ENCODE measurements around the gene SEMA6B.

SEMA6B gene

DNA sequence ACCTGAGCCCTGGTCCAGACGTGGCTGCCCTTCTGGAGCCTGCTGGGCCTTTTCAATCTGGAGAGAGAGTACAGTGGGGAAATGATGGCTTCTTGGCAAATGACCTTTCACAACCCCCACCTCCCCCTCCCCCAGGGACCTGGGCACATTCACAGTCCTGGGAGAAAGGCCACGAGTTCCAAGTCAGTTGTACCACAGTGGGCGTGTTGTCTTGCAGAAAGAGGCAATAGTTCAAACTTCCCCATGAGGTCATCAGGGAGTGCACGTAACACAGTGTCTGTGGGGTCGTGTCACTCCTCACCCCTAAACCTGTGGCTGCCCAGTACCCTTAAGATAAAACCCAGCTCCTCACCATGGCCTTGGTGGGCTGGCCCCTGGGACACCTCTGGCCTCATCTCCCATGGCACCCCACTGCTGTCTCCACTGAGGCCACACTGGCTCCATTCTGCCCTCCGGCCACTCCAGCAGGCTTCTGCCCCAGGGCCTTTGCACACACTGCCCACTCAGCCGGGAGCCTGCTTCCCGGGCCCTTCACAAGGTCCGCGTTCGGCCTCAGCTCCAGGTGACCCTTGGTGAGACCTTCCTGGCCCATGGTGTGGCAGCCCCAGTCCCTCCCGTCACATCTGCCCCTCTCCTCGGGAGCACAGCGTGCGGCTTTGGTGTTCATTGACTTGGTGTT, 54.5 kb downstream of the SEMA6B start:
- no peak for DNase-seq

DNA sequence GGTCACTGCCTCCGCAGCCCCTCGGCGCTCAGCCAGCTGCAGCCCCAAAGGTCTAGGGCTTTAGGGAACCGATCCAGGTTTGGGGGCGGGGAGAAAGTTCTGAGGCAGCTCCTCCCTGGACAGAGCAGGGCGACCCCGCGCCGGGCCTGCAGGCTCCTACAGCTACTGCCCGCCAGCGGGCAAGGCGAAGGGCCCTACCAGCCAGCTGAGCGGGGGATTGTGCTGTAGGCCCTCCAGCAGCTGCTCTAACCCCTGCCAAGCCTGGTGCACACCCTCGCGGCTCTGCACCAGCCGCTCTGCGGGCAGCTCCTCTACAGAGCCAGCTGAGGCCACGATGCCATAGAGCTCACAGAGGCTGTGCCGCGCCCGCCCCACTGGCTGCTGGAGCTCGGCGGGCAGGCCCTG, 55.2 kb downstream of the SEMA6B start:
- DNase-seq, result peak; percentile 69

DNA sequence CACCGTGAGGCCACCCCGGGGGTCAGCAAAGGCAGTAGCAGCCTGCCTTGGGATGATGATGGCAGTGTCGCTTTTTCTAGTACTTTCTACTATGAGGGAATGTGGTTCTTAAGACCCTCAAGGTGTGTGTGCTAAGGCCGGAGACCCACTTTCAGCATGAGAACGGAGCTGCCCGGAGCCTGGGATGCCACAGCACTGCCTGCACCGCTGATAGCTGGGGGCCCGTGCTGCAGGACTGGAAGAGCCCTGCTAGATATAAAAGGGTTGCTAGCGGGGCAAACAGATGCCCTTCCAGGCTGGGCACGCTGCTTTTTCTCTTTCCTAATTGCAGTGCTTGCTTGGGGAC, 55.7 kb downstream of the SEMA6B start:
- no peak for DNase-seq

DNA sequence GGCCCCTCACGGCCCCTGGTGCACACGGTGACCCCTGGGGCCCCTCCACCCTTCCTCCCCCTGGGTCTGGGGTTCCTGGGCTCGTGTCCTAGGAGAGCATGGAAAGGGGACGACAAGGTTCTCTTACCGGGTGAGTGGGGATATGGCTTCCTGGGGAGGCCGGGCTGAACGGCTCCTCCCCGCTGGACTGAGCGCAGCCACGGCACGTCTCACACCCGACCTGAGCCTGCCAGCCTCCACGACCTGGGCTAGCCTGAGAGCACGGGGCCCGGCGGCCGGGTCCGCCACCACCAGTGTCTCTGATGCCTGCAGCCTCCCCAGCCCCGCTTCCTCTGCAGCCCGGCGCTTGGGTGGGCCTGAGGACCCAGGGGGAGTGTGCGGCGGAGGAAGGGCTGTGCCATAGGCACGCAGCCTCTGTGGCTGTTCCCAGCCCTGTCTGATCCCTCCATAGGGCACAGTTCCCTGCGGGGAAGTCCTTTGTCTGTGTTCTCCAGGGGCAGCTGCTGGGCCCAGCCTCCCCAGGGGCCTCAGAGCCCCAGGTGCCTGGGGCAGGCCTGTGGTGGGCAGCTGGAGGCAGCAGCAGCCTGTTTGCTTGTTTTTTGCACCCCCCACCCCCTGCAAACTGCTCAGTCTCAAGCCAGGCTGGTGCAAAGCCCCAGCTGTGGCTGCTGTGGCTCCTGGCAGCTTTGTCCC, 56.2 kb downstream of the SEMA6B start:
- DNase-seq, result no peak

DNA sequence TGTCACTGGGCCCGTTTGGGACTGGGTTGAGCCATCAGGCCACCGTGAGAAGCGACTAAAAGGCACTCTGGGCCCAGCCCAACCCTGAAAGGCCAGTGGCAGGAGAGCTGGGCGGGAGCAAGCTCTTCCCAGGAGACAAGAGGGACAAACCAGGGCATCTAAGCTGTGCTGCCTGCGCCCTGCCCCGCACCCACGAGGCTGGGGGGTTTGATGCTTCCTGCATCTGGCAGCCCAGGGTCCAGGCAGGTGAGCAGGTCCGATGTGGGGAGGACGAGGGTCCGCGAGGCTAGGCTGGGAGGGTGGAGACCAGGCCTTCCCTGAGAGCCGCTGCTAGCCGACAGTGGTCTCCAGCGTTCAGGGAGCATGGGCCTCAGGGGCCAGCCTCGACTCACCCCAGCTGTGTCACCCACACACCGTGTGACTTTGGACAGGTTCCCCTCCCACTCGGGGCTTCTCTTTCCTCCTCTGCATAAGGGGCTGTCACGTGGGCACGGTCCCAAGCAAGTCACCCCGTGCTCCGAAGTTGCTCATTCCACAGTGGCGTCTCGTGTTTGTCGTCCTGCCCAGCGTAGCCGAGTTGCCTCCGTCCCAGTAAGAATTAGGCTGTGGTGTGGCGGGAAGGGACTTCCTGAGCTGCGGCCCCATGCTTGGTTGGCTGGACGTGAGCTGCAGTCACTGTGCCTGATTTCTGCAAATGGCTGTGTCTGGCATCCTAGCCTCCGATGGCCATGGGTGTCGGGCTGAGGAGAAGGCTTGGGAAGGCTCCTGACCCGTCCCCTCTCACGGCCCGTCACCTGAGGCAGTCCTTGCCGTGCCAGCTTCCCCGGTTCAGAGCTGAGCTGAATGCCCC, 57.0 kb downstream of the SEMA6B start:
- DNase-seq, result no peak

DNA sequence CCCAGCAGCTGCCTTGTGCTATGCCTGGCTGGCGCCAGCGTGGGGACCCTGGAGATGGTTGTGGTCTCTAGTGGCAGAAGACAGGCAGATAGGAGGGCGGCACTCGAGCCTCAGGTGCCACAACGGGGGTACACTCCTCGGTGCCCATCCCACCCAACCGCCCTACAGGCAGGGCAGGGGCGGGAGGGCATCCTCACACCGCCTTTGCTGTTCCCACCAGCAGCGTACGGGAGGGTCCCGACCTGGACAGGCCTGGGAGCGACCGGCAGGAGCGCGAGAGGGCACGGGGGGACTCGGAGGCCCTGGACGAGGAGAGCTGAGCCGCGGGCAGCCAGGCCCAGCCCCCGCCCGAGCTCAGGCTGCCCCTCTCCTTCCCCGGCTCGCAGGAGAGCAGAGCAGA, 57.8 kb downstream of the SEMA6B start:
- DNase-seq, result no peak

DNA sequence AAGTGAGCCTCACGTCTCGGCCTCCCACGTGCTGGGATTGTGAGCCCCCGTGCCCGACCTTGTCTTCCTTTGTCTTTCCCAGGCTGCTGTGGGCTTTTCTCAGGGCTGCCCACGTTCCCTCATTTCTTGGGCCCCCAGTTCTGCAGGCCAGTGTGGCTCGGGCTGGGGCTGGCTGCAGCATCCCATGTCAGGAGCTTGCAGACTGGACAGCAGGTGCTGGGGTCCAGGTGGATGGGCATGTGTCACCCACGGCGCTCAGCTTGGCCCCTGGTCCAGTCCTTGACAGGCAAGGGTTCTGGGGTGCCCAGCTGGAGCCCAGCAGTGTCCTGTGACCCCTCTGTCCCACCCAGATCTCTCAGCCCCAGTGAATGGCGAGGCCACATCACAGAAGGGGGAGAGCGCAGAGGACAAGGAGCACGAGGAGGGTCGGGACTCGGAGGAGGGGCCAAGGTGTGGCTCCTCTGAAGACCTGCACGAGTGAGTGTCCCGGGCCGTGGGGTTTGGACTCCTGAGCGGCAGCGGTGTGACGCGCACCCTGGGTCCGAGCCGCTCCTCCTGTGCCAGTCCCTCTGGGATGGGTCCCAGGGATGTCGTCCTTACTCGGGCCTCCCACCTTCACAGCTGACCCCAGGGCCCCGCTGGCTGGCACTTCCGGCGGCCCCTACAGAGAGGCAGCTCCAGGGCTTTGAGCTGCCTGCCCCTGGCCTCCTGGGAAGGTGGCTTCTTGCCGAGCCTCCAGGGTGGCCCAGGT, 58.5 kb downstream of the SEMA6B start:
- DNase-seq, result no peak

DNA sequence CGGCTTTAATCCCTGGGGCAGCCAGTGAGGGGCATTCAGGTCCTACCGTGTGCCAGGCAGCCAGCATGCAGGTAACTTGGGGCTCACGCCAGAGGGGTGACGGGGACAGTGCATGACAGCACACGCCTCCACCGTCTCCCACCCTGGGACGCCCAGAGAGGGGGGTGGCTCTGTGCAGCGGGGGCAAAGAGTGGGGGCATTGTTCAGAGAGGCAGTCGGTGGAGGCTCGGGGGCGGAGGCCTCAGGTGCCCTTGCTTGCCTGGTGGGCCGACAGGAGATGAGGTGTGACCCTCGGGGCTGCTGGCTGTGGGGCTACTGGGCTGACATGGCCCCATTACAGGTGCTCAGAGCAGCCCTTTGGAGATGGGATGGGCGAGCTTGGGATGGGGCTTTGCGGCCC, 59.6 kb downstream of the SEMA6B start:
- DNase-seq, result no peak

DNA sequence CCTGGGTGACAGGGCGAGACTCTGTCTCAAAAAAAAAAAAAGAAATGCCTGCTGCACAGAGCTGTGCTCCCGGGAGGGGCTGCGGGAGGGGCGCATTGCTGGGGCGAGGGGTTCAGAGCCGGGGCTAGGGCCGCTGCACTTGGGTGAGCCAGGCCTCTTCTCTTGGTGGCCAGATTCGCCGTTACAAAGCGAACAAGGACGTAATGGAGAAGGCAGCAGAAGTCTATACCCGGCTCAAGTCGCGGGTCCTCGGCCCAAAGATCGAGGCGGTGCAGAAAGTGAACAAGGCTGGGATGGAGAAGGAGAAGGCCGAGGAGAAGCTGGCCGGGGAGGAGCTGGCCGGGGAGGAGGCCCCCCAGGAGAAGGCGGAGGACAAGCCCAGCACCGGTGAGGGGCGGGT, 60.2 kb downstream of the SEMA6B start:
- DNase-seq, result no peak

DNA sequence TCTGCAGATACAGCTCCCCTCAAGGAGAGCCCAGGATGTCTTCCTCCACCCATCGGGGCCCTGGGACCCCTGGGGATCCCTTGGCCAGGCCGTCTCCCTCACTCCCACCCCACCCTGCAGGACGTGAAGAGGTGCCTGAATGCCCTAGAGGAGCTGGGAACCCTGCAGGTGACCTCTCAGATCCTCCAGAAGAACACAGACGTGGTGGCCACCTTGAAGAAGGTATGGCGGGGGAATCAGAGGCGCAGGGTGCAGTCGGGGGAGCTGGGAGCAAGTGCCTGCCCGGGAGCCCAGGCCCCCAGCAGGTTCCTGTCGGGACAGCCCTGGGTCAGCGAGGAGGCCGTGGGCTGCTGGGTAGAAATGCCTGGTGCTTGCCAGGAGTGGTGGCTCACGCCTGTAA, 60.8 kb downstream of the SEMA6B start:
- no peak for DNase-seq

DNA sequence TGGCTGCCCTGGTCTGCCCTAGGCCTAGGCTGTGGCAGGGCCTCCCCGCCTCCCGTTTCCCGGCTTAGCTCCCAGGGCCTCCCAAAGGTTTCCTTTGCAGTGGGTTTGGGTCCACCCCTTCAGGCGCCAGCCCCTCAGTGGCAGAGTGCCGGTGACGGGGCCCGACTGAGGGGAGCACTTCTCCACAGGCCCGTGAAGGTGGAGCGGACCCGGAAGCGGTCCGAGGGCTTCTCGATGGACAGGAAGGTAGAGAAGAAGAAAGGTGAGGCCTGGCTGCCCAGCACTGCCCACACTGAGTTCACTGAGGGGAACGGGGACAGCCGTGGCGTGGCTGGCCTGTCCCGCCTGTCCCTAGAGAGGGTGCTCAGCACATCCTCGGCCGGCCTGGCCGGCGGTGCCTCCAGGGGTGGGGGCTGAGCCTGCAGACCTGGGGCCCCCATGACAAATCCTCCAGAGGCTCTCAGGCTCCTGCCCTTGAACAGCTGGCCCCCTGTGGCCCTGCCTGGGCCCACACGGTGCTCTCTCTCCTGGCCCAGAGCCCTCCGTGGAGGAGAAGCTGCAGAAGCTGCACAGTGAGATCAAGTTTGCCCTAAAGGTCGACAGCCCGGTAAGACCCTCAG, 61.6 kb downstream of the SEMA6B start:
- no peak for DNase-seq

DNA sequence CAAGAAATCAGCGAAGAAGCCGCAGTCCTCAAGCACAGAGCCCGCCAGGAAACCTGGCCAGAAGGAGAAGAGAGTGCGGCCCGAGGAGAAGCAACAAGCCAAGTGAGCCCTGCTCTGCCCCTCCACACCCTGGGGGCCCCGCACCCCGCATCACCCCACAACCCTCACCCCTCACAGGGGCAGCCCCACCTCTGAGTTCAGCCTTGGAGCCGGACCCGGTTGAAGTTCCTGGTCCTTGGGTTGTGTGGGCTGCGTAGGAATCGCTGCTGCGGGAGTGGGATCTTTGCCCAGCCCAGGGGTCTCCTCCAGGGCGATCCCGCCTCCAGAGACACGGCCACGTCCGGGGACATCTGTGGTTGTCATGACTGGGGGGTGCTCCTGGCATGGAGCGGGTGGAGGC, 63.2 kb downstream of the SEMA6B start:
- no peak for DNase-seq

DNA sequence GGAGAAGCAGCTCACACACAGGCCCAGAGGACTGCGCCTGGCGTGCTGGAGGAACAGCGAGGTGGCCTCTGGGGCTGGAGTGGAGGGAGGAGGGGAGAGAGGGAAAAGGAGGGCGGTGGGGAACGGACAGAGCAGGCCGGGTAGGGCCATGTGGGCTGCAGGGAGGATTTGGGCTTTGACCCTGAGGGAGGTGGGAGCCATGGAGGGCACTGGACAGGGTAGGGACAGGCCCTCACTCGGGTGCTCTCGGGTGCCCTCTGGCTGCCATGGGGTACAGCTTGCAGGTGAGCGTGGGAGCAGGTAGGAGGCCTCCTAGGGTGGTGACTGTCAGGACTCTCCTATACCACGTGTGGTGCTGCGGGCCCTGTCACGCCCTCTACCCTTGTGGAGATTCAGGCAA, 64.0 kb downstream of the SEMA6B start:
- no peak for DNase-seq

DNA sequence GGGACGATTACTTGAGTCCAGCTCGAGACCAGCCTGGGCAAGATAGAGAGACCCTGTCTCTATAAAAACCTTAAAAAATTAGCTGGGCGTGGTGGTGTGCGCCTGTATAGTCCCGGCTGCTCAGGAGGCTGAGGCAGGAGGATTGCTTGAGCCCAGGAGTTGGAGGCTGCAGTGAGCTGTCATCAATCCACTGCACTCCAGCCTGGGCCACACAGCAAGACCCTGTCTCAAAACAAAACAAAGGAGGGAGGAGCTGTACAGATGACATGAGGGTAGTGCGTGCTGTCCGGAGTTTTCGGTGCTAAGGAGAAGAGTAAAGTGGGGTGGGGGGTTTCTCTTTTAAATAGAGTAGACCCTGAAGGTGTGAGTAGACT, 64.8 kb downstream of the SEMA6B start:
- no peak for DNase-seq

DNA sequence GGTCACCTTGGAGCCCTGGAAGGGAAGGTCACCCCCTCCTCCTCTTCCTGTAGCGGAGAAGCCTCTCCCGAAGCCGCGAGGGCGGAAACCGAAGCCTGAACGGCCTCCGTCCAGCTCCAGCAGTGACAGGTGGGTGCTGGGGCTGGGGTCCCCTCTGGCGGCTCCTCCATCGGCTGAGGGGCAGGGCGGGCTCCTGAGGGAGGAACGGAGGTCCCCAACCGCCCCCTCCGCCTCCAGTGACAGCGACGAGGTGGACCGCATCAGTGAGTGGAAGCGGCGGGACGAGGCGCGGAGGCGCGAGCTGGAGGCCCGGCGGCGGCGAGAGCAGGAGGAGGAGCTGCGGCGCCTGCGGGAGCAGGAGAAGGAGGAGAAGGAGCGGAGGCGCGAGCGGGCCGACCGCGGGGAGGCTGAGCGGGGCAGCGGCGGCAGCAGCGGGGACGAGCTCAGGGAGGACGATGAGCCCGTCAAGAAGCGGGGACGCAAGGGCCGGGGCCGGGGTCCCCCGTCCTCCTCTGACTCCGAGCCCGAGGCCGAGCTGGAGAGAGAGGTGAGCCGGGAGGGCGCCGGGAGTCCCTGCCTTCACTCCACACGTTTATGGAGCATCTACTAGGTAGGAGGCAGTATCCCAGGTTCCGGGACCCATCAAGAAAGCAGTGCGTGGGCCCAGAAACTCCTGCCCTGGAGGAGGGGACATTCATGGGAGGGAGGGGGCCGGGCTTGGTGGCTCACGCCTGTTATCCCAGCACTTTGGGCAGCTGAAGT, 65.4 kb downstream of the SEMA6B start:
- no peak for DNase-seq

DNA sequence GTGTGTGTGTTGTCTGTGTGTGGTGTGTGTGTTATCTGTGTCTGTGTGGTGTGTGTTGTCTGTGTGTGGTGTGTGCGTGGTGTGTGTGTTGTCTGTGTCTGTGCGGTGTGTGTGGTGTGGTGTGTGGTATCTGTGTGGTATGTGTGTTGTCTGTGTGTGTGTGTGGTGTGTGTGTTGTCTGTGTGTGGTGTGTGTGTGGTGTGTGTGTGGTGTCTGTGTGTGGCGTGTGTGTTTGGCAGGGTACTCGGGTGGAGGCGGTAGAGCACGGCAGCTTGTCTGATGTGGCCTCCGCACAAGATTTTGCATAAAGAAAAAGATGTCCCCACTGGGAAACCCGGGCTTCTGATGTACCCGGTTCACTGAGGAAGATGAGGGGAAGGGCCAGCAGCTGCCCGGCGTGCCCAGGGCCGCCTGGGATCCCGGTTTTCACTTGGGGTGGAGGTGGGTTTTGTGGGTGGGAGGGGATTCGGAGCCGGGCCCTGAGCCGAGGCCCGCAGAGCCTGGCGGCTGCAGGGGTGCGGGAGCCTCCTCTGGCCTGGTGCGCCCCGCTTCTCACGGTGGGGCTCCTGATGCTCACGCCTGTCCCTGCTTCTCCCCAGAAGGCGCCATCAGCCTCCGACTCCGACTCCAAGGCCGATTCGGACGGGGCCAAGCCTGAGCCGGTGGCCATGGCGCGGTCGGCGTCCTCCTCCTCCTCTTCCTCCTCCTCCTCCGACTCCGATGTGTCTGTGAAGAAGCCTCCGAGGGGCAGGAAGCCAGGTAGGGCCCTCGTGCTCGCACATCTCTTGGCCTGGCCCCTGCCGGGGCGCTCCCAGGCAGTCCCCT, 66.2 kb downstream of the SEMA6B start:
- no peak for DNase-seq

Measured in left hindlimb (tissue), 1 donor.